Loucy (cell line): Measurements from ENCODE around the gene LEKR1.
"Not testable (repeated sequence)": the region's sequence is repeated elsewhere in the genome, so short reads cannot be mapped to it uniquely, and the experiment has no call there.

Experiments used
- H2AFZ ChIP-seq: fragments of 200-600 bp; sonication (generic); 2 replicates; pipeline ENCODE4 v1.6.0; 2016; ENCODE audit warnings: antibody characterized with exemption, mild to moderate bottlenecking, low read length, moderate library complexity
- H3F3A ChIP-seq: fragments of 200-600 bp; 2 replicates; pipeline ENCODE4 v1.6.0; 2016; ENCODE audit warnings: antibody characterized with exemption, low read depth, mild to moderate bottlenecking
- H3K27me3 ChIP-seq: fragments of 200-600 bp; sonication (generic); 2 replicates; pipeline ENCODE4 v1.6.1; 2014; ENCODE audit warnings: low read length, mild to moderate bottlenecking; ENCODE audit not compliant: insufficient read depth, poor library complexity, severe bottlenecking
- H3K36me3 ChIP-seq: fragments of 200-600 bp; sonication (generic); 2 replicates; pipeline ENCODE4 v1.6.1; 2016; ENCODE audit warnings: low read length; ENCODE audit not compliant: insufficient read depth
- H3K4me1 ChIP-seq: fragments of 200-600 bp; sonication (generic); 2 replicates; pipeline ENCODE4 v1.5.1; 2014; ENCODE audit warnings: low read length, mild to moderate bottlenecking; ENCODE audit not compliant: insufficient read depth, poor library complexity, severe bottlenecking
- H3K4me2 ChIP-seq: fragments of 200-600 bp; sonication (generic); 2 replicates; pipeline ENCODE4 v1.6.0; 2014; ENCODE audit warnings: antibody characterized with exemption, low read length, low read depth, mild to moderate bottlenecking; ENCODE audit not compliant: poor library complexity, severe bottlenecking
- H3K4me3 ChIP-seq: fragments of 200-600 bp; sonication (generic); 2 replicates; pipeline ENCODE4 v1.5.1; 2014; ENCODE audit warnings: low read length, mild to moderate bottlenecking, mixed read lengths; ENCODE audit not compliant: poor library complexity, severe bottlenecking
- H3K79me2 ChIP-seq: fragments of 200-600 bp; sonication (generic); 2 replicates; pipeline ENCODE4 v1.6.1; 2014; ENCODE audit warnings: low read length; ENCODE audit not compliant: insufficient read depth
- H3K9ac ChIP-seq: fragments of 200-600 bp; sonication (generic); 2 replicates; pipeline ENCODE4 v1.6.0; 2014; ENCODE audit warnings: mild to moderate bottlenecking, low read depth, low read length, moderate library complexity; ENCODE audit not compliant: poor library complexity, severe bottlenecking
- H3K9me2 ChIP-seq: fragments of 200-600 bp; sonication (generic); replicated peaks from 2 replicates; pipeline ENCODE4 v1.6.1; 2016; ENCODE audit warnings: low read depth, low read length, mixed read lengths
- H3K9me3 ChIP-seq: fragments of 200-600 bp; sonication (generic); 2 replicates; pipeline ENCODE4 v1.6.1; 2014; ENCODE audit warnings: mild to moderate bottlenecking, antibody characterized with exemption, low read length, low read depth; ENCODE audit not compliant: insufficient read depth
- H4K20me1 ChIP-seq: fragments of 200-600 bp; sonication (generic); 2 replicates; pipeline ENCODE4 v1.6.0; 2014; ENCODE audit warnings: antibody characterized with exemption, low read length, mild to moderate bottlenecking; ENCODE audit not compliant: insufficient read depth, poor library complexity, severe bottlenecking
- EZH2phosphoT487 ChIP-seq: fragments of 200-600 bp; IDR thresholded peaks from 2 replicates; pipeline ENCODE4 v1.6.1; 2018; ENCODE audit warnings: antibody characterized with exemption, mild to moderate bottlenecking, moderate library complexity, borderline replicate concordance
- TF ChIP-seq, protein P1 (sequence below): fragments of 200-600 bp; sonication (generic); conservative IDR thresholded peaks from 2 replicates; pipeline ENCODE4 v1.5.1; 2014; ENCODE audit warnings: mild to moderate bottlenecking, antibody characterized with exemption, low read length

The LEKR1 gene

DNA sequence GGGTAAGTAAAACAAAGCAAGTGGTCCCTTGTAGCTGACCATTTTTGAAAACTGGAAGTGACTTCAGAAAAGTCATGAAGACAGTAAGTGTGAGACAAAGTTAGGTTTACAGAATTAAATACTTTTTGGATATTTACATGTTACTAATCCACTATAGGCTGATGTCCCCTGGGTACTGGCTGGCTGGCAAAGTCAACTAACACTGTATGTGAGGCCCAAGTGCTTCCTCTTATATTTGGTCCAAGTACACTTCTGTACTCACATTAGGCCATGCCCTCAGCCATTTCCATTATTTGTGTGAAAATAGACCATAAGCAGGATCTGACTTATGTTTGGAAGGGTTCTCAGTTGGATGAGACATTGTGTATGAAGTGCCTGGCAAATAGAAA lies 5.5 kb upstream of the LEKR1 start:
- Histone ChIP-seq H3K27me3 (no peaks in the 10 kb centered on the region), H4K20me1 (no peaks in the 10 kb centered on the region), H3K9me3 (no peaks in the 10 kb centered on the region), H3K79me2 (no peaks in the 10 kb centered on the region), H2AFZ (no peak overlapping the region), H3K4me2 (no peak overlapping the region), H3K36me3 (no peaks in the 10 kb centered on the region), H3F3A (no peaks in the 10 kb centered on the region), H3K4me3 (no peak overlapping the region), H3K9ac (no peak overlapping the region), H3K9me2 (no peaks in the 10 kb centered on the region), H3K4me1 (peaks cover 5% of the 10 kb centered on the region)
- no peak for TF ChIP-seq EZH2phosphoT487
- TF ChIP-seq, protein P1, sequence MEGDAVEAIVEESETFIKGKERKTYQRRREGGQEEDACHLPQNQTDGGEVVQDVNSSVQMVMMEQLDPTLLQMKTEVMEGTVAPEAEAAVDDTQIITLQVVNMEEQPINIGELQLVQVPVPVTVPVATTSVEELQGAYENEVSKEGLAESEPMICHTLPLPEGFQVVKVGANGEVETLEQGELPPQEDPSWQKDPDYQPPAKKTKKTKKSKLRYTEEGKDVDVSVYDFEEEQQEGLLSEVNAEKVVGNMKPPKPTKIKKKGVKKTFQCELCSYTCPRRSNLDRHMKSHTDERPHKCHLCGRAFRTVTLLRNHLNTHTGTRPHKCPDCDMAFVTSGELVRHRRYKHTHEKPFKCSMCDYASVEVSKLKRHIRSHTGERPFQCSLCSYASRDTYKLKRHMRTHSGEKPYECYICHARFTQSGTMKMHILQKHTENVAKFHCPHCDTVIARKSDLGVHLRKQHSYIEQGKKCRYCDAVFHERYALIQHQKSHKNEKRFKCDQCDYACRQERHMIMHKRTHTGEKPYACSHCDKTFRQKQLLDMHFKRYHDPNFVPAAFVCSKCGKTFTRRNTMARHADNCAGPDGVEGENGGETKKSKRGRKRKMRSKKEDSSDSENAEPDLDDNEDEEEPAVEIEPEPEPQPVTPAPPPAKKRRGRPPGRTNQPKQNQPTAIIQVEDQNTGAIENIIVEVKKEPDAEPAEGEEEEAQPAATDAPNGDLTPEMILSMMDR = no peak

DNA sequence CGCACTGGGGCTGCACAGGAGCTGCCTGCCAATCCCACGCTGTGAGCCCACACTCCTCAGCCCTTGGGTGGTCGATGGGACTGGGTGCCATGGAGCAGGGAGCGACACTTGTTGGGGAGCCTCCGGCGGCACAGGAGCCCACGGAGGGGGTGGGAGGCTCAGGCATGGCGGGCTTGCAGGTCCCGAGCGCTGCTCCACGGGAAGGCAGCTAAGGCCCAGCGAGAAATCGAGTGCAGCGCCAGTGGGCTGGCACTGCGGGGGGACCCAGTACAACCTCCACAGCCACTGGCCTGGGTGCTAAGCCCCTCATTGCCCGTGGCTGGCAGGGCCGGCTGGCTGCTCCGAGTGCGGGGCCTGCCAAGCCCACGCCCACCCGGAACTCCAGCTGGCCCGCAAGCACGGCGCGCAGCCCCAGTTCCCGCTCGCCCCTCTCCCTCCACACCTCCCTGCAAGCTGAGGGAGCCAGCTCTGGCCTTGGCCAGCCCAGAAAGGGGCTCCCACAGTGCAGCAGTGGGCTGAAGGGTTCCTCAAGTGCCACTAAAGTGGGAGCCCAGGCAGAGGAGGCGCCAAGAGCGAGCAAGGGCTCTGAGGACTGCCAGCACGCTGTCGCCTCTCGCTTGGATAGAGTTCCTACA lies 3.4 kb upstream of the LEKR1 start:
- peaks cover 18% of the 10 kb centered on the region for H3K4me1 ChIP-seq
- H4K20me1 ChIP-seq, H2AFZ ChIP-seq, H3K9me3 ChIP-seq, H3K9ac ChIP-seq, H3K4me3 ChIP-seq, H3K79me2 ChIP-seq, H3K36me3 ChIP-seq, H3K4me2 ChIP-seq, H3F3A ChIP-seq, H3K27me3 ChIP-seq, H3K9me2 ChIP-seq: not testable (repeated sequence)

DNA sequence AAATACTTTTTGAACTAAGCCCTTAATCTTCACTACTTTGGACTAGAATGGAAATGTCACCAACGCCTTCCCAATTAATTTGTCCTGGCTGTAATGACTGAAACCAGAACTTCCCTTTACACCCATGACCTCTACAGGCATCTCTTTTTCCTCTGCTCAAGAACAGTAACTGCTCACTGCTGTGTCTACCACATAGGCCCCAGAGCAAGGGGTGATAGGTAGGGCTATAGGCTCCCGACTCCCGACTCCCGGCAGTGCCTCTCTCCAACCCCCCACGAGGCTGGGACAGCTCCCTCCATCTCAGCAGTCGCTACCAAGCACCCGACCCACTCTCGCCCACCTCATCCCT lies 384 bp upstream of the LEKR1 start:
- Histone ChIP-seq H3K27me3 (no peaks in the 10 kb centered on the region), H4K20me1 (no peaks in the 10 kb centered on the region), H3K9me2 (no peaks in the 10 kb centered on the region), H3K9ac (peak overlapping the region; percentile 75), H3K4me3 (peak overlapping the region; percentile 86), H3K4me1 (peaks cover 18% of the 10 kb centered on the region), H3K4me2 (peak overlapping the region; percentile 72), H3K79me2 (no peaks in the 10 kb centered on the region), H3K9me3 (no peaks in the 10 kb centered on the region), H3F3A (no peaks in the 10 kb centered on the region), H3K36me3 (no peaks in the 10 kb centered on the region), H2AFZ (peak overlapping the region; percentile 96)
- TF ChIP-seq, protein P1 = no peak
- TF ChIP-seq EZH2phosphoT487 = no peak
